Kidney (tissue), 14 donors: Measurements from ENCODE around the gene MPRIP. TPM values are rescaled to one million over a fixed set of nuclear protein-coding genes. Genes with fewer than 3 reads are reported as not detected.
A peak's percentile ranks its signal among the peaks of the same experiment; 100 is the strongest.

ENCODE experiments used
- DNase-seq, 5 donors: peaks; one replicate each; pipeline ENCODE4 v3.0.0-alpha.2; 2013 to 2020
- FAIRE-seq: peaks from 2 replicates; lab custom pipeline; 2012; peaks lifted over from hg19 to GRCh38; lab: Jason Lieb, UNC
- H3K27ac ChIP-seq, 2 donors: one replicate each; pipeline ENCODE4 v1.7.0; 2013; ENCODE audit warnings: low read depth in 2 of 2, low read length in 2 of 2, inconsistent platforms in 1 of 2
- H3K27me3 ChIP-seq: one replicate; pipeline ENCODE4 v1.7.1; 2013; ENCODE audit warnings: low read length, inconsistent platforms; ENCODE audit not compliant: control insufficient read depth, insufficient read depth
- H3K36me3 ChIP-seq, 3 donors: one replicate each; pipeline versions ENCODE4 v1.7.0 to v1.7.1; 2013; ENCODE audit warnings: low read length in 3 of 3, control low read depth in 1 of 3, inconsistent platforms in 1 of 3; ENCODE audit not compliant: insufficient read depth in 3 of 3, control insufficient read depth in 2 of 3
- H3K4me1 ChIP-seq, 3 donors: one replicate each; pipeline versions ENCODE4 v1.7.0 to v1.7.1; 2013; ENCODE audit warnings: low read length in 3 of 3, inconsistent platforms in 1 of 3, low read depth in 1 of 3; ENCODE audit not compliant: control insufficient read depth in 2 of 3, insufficient read depth in 2 of 3
- H3K4me3 ChIP-seq, 3 donors: one replicate each; pipeline versions ENCODE4 v1.7.0 to v1.8.1; 2013; ENCODE audit warnings: low read length in 3 of 3, control low read depth in 1 of 3, inconsistent platforms in 1 of 3
- H3K9ac ChIP-seq, 3 donors: one replicate each; pipeline versions ENCODE4 v1.7.0 to v1.7.1; 2013; ENCODE audit warnings: low read length in 3 of 3, control low read depth in 1 of 3, inconsistent platforms in 1 of 3
- H3K9me3 ChIP-seq, 3 donors: one replicate each; pipeline versions ENCODE4 v1.7.0 to v1.7.1; 2013; ENCODE audit warnings: low read length in 3 of 3, control low read depth in 1 of 3, inconsistent platforms in 1 of 3; ENCODE audit not compliant: control insufficient read depth in 2 of 3, insufficient read depth in 1 of 3
- CTCF ChIP-seq: IDR thresholded peaks from 3 replicates; pipeline ENCODE4 v1.5.1; 2012; ENCODE audit warnings: mild to moderate bottlenecking, moderate library complexity, borderline replicate concordance; ENCODE audit not compliant: insufficient read depth; ENCODE audit errors: extremely low read depth
- intact Hi-C: fragments of 100-400 bp; cut with DNase I; formaldehyde crosslinking; loops from one replicate; pipeline ENCODE4 v1.11.1; 2022
- polyA plus RNA-seq: library from polyadenylated mRNA; stranded (reverse); fragments of 350-450 nt; fragmentation: Illumina TruSeq; extraction: RNeasy Lipid Tissue Mini Kit (QIAGEN cat#74804); gene quantifications from one replicate; pipeline ENCODE4 v1.2.3, GENCODE V29; 2014; ENCODE audit warnings: low read depth, low replicate concordance; ENCODE audit not compliant: insufficient read depth
- total RNA-seq: library from RNA; stranded (reverse); fragmentation: NEBNext Ultra II Directional; extraction: Animal tissue kit (Norgen Biotek cat#: 25700); gene quantifications from one replicate; pipeline ENCODE4 v1.2.1, GENCODE V29; 2021
- donor health status: control.
- donor health status: control.
- donor health status: control.
- donor health status: control.
- donor health status: control.
- donor health status: DM: yes; HTN: yes; CAD: no.
- donor health status: Normal renal cell carcinoma (clear cell type).

The MPRIP gene
- total and polyA plus RNA-seq, 2 donors from 2014 or later: 120 to 250 TPM

GRCh38 chr17:17116406-17116805, 74.1 kb downstream of the MPRIP start:
- intact Hi-C loops: no loop called here
- H3K4me3 ChIP-seq: no peak overlapping the region
- DNase-seq (no peak), FAIRE-seq (no peak)
- H3K27ac ChIP-seq: no peak overlapping the region
- H3K27me3 ChIP-seq: no peaks in the 10 kb centered on the region
- H3K4me1 ChIP-seq: peaks cover 0 to 66% (median 35%) of the 10 kb centered on the region in 3 donors
- H3K9ac ChIP-seq: no peak overlapping the region
- H3K36me3 ChIP-seq: no peaks in the 10 kb centered on the region
- H3K9me3 ChIP-seq: no peaks in the 10 kb centered on the region
- no peak for TF ChIP-seq CTCF

DNA sequence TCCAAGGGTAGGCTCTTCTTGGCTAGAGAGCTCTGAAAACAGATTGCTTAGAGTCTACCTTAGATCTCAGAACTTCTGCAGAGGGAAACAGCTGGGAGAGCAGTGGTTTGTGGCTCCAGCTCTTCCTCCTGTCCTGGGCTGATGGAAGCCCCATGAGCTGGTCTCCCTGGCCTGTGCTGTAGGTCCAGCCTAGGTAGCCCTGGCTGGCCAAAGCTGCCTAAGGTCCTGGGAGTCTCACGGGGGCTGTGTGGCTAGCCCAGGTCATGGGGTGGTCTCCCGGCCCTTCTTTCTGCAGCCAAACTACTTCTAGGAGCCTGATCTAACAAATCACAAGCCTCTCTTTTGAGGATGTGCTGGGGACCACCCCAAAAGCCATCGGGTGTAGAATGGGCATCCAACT, 75.7 kb downstream of the MPRIP start:
- no peak overlapping the region for H3K4me3 ChIP-seq
- no peak overlapping the region for H3K9ac ChIP-seq
- H3K9me3 ChIP-seq: no peaks in the 10 kb centered on the region
- intact Hi-C loops: no loop called here
- H3K4me1 ChIP-seq: peaks cover 0 to 53% (median 31%) of the 10 kb centered on the region in 3 donors
- H3K36me3 ChIP-seq: no peaks in the 10 kb centered on the region
- FAIRE-seq (no peak), DNase-seq (no peak)
- no peaks in the 10 kb centered on the region for H3K27me3 ChIP-seq
- TF ChIP-seq CTCF: no peak
- no peak overlapping the region for H3K27ac ChIP-seq

DNA sequence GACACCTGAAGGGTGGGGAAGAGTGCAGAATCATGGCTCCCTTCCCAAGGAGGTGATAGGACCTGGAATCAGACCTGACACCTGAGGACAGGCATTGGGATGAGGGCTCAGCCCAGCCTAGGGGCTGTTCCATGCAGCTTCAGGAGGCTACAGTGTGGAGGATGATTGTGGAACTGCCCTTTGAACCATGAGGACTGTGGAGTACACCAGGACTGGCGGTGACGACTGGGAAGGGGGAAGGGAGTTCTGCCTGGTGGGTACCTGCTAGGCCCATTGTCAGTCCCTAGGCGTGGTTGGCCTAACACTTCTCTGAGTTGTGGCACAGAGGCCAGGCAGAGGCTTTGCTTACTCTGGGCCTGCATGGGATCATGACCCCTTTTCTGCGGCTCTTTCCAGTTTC, 76.1 kb downstream of the MPRIP start:
- FAIRE-seq: no peak
- Histone ChIP-seq H3K36me3 (no peaks in the 10 kb centered on the region), H3K27ac (no peak overlapping the region), H3K27me3 (no peaks in the 10 kb centered on the region), H3K4me3 (no peak overlapping the region), H3K9ac (no peak overlapping the region), H3K9me3 (no peaks in the 10 kb centered on the region), H3K4me1 (peaks cover 0 to 53% (median 31%) of the 10 kb centered on the region in 3 donors)
- no peak for TF ChIP-seq CTCF
- intact Hi-C loops: no loop called here
- DNase-seq: no peak

- no peak for FAIRE-seq
- no peak overlapping the region for H3K9ac ChIP-seq
- no peaks in the 10 kb centered on the region for H3K36me3 ChIP-seq
- intact Hi-C loops: no loop called here
- no peaks in the 10 kb centered on the region for H3K27me3 ChIP-seq
- no peaks in the 10 kb centered on the region for H3K9me3 ChIP-seq
- peak overlapping the region in 1 of 2 donors; percentile 51 for H3K27ac ChIP-seq
- H3K4me1 ChIP-seq: peaks cover 0 to 53% (median 31%) of the 10 kb centered on the region in 3 donors
- TF ChIP-seq CTCF: no peak
- peak in 1 of 5 donors; percentile 55 for DNase-seq
- no peak overlapping the region for H3K4me3 ChIP-seq
Measured at GRCh38 chr17:17119106-17119505, 76.8 kb downstream of the MPRIP start.
